Measurements from ENCODE around the gene LPIN3. TPM values are rescaled to one million over a fixed set of nuclear protein-coding genes. Genes with fewer than 3 reads are reported as not detected.

Gene LPIN3
- total and polyA plus RNA-seq, 2 of the 8 experiments (the other 6 are each of a cell fraction or from before 2014, with no cell fraction given) = 3.7 to 3.9 TPM

- peaks cover 0 to 7% (median 2%) of the 10 kb centered on the region in 4 experiments; a peak in 1 of 7 replicates for H3K27me3 ChIP-seq (replicated peaks in 1 of 4; ENCODE audit: control insufficient read depth in 3 of 4, extremely low read depth in 1 of 4, insufficient read depth in 3 of 4, low read length in 3 of 4)
- ChIA-PET CTCF (ENCODE audit: partially characterized antibody) (interaction anchor here (1.0 to 1.2 kb wide), 2 partner anchors 155 to 162 kb away, joined by 3 to 4 read pairs; no protein-coding TSS in a partner anchor), POLR2A (ENCODE audit: partially characterized antibody) (no interaction called here)
- H3K9ac ChIP-seq (replicated peaks in 1 of 4; ENCODE audit: extremely low read depth in 1 of 4, low read depth in 3 of 4, low read length in 3 of 4) = no peak overlapping the region
- H3K79me2 ChIP-seq (ENCODE audit: control insufficient read depth in 1 of 2, insufficient read depth in 2 of 2, low read length in 2 of 2) = no peaks in the 10 kb centered on the region
- H3K4me2 ChIP-seq (ENCODE audit: insufficient read depth in 1 of 2, low read depth in 2 of 2, low read length in 2 of 2) = no peak overlapping the region
- H2AK5ac ChIP-seq (ENCODE audit: low read depth, low read length) = no peak overlapping the region
- H3K4me3 ChIP-seq (ENCODE audit: extremely low read depth in 1 of 4, insufficient read depth in 2 of 4, low read depth in 3 of 4, low read length in 4 of 4) = no peak overlapping the region
- no peaks in the 10 kb centered on the region for H3K79me1 ChIP-seq (ENCODE audit: low read depth, low read length)
- 92% methylated on average over 1 of the region's 1 CpG; no CpG with 5 or more reads in 1 of the 2 experiments for WGBS, 2 experiments (ENCODE audit: extremely low coverage in 1 of 2, insufficient coverage in 1 of 2, insufficient read length in 1 of 2, insufficient replicate concordance in 2 of 2, low coverage in 1 of 2, low lambda C conversion rate in 2 of 2, missing lambda C conversion rate in 1 of 2)
- H2BK120ac ChIP-seq (replicated peaks; ENCODE audit: low read depth, low read length) = no peak overlapping the region
- H4K91ac ChIP-seq (replicated peaks; ENCODE audit: insufficient read length, low read length) = no peak overlapping the region
- FAIRE-seq = no peak
- H3K36me3 ChIP-seq (ENCODE audit: control insufficient read depth in 2 of 4, insufficient read depth in 4 of 4, low read length in 3 of 4) = no peaks in the 10 kb centered on the region
- H3K27ac ChIP-seq (ENCODE audit: low read depth, low read length) = no peak overlapping the region
- no peak for DNase-seq (ENCODE audit: low read depth in 1 of 2, low spot score in 2 of 2)
- no peak overlapping the region for H2BK15ac ChIP-seq (ENCODE audit: low read length)
- H4K8ac ChIP-seq (ENCODE audit: extremely low read depth, insufficient read depth, low read length) = no peak overlapping the region
- H4K20me1 ChIP-seq (replicated peaks in 1 of 2; ENCODE audit: control insufficient read depth in 1 of 2, insufficient read depth in 2 of 2, low read length in 2 of 2) = no peaks in the 10 kb centered on the region
- no peak overlapping the region for H3K23ac ChIP-seq (ENCODE audit: insufficient read length)
- no peak overlapping the region for H2AFZ ChIP-seq (ENCODE audit: low read length)
- no peak overlapping the region for H3K14ac ChIP-seq (ENCODE audit: insufficient read length)
- H3K4me1 ChIP-seq (replicated peaks in 1 of 4; ENCODE audit: control insufficient read depth in 3 of 4, insufficient read depth in 4 of 4, low read length in 3 of 4) = peaks cover 0 to 6% (median 4%) of the 10 kb centered on the region in 4 experiments; a peak in 4 of 7 replicates
- H3K18ac ChIP-seq (ENCODE audit: extremely low read depth, low read length) = no peak overlapping the region
- H3K23me2 ChIP-seq (ENCODE audit: low read depth, low read length) = no peaks in the 10 kb centered on the region
- TF ChIP-seq RFX5 (IDR thresholded peaks at IDR 0.05; ENCODE audit: borderline replicate concordance, low read depth, low read length) (no peak), EZH2 (IDR thresholded peaks at IDR 0.05; ENCODE audit: low read depth, low read length, severe bottlenecking) (no peak), SIX5 (IDR thresholded peaks at IDR 0.05; ENCODE audit: low read depth, low read length) (no peak), TBP (IDR thresholded peaks at IDR 0.05; ENCODE audit: low read depth, low read length) (no peak), CEBPB (IDR thresholded peaks at IDR 0.05; ENCODE audit: low read depth, low read length) (no peak), CHD2 (IDR thresholded peaks at IDR 0.05; ENCODE audit: low read length) (no peak), CREB1 (IDR thresholded peaks at IDR 0.05) (no peak), PHF8 (conservative IDR thresholded peaks at IDR 0.05; ENCODE audit: low read depth, low read length) (no peak), GABPA (IDR thresholded peaks at IDR 0.05; ENCODE audit: borderline replicate concordance, insufficient read depth, low read length) (no peak), FOSL1 (IDR thresholded peaks at IDR 0.05; ENCODE audit: insufficient read depth, low read depth, low read length) (no peak), EGR1 (IDR thresholded peaks at IDR 0.05; ENCODE audit: borderline replicate concordance, low read depth, low read length) (no peak), HDAC6 (IDR thresholded peaks at IDR 0.05; ENCODE audit: low read depth, low read length) (no peak), GTF2F1 (IDR thresholded peaks at IDR 0.05; ENCODE audit: borderline replicate concordance, low read depth, low read length) (no peak)
- no peak overlapping the region for H2BK12ac ChIP-seq (ENCODE audit: low read depth, low read length)
- no peak overlapping the region for H3K56ac ChIP-seq (replicated peaks; ENCODE audit: insufficient read length, low read depth, low read length)
- no peak overlapping the region for H2BK20ac ChIP-seq (ENCODE audit: low read length)
- H2BK5ac ChIP-seq (ENCODE audit: low read depth, low read length) = no peak overlapping the region
- no peak overlapping the region for H4K5ac ChIP-seq (ENCODE audit: insufficient read length, low read depth, low read length)
- H3K4ac ChIP-seq (replicated peaks; ENCODE audit: insufficient read length, low read depth, low read length) = no peak overlapping the region
- no peaks in the 10 kb centered on the region for H3K9me3 ChIP-seq (ENCODE audit: insufficient read depth in 2 of 2, low read depth in 1 of 2, low read length in 1 of 2)
Observed at GRCh38 chr20:41335591-41335990, 5.0 kb upstream of the LPIN3 start.

All from H1 (cell line).